ENCODE measurements around the gene CD44. TPM values are rescaled to one million over a fixed set of nuclear protein-coding genes. Genes with fewer than 3 reads are reported as not detected.

Gene CD44
- total RNA-seq, 1 experiment from 2014 or later: 6.1 TPM

DNA sequence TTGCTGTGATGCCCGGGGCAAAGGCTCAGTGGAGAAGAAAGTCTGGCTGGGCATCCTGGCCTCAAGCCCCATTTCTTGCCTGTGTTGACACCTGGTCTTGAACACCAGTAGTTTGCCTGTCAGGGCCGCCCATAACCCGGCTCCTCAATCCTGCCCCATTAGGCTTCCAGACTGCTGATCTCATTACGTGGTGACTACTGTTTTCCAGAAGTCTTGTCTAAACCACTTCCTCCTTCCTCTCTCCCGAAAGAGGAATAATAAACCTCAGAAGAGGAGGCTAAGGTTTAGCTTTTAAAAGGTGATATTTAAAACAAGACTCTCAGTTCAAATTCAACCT, 97.7 kb downstream of the CD44 start:
- no peaks in the 10 kb centered on the region for H3K27me3 ChIP-seq (ENCODE audit: insufficient read depth, low read length)
- H3K4ac ChIP-seq (ENCODE audit: low read depth, low read length): no peak overlapping the region
- no peak overlapping the region for H2AFZ ChIP-seq (ENCODE audit: low read length)
- H2BK12ac ChIP-seq (ENCODE audit: insufficient read length, low read depth, low read length): no peak overlapping the region
- no peak overlapping the region for H2BK120ac ChIP-seq (ENCODE audit: low read depth, low read length, poor library complexity, severe bottlenecking)
- no peaks in the 10 kb centered on the region for H3K79me2 ChIP-seq (ENCODE audit: insufficient read depth, low read length)
- H4K91ac ChIP-seq (ENCODE audit: insufficient read length, low read depth, low read length): no peak overlapping the region
- no peaks in the 10 kb centered on the region; a peak in 1 of 5 replicates for H3K9me3 Mint-ChIP-seq
- no peak overlapping the region for H3K4me3 Mint-ChIP-seq
- no peak overlapping the region for H3K23ac ChIP-seq (ENCODE audit: insufficient read length, low read depth, low read length)
- no CpG with 5 or more reads among the region's 5 CpGs for WGBS (ENCODE audit: extremely low coverage, insufficient read length, low lambda C conversion rate)
- no peak overlapping the region for H3K27ac Mint-ChIP-seq
- H3K4me1 Mint-ChIP-seq: peaks cover 14 to 17% of the 10 kb centered on the region in 2 experiments
- H2BK15ac ChIP-seq (ENCODE audit: low read depth, low read length): no peak overlapping the region
- H3K4me2 ChIP-seq (ENCODE audit: insufficient read depth, insufficient read length, low read length): no peak overlapping the region
- H3T11ph ChIP-seq (ENCODE audit: low read length): no peak overlapping the region
- no peaks in the 10 kb centered on the region; the same call in 1 of the 2 replicates for H3K27me3 Mint-ChIP-seq (ENCODE audit: low read depth)
- H3K14ac ChIP-seq (ENCODE audit: insufficient read depth, low read length): no peak overlapping the region
- H3K79me1 ChIP-seq (ENCODE audit: insufficient read depth, low read depth, low read length, poor library complexity, severe bottlenecking): no peaks in the 10 kb centered on the region
- H3K9me3 ChIP-seq (ENCODE audit: control insufficient read depth, low read depth, low read length): no peaks in the 10 kb centered on the region
- no peak overlapping the region for H3K56ac ChIP-seq (ENCODE audit: insufficient read length, low read depth, low read length)
- H3K23me2 ChIP-seq (ENCODE audit: insufficient read length, low read depth, low read length, poor library complexity, severe bottlenecking): no peaks in the 10 kb centered on the region
- H4K20me1 ChIP-seq (ENCODE audit: control insufficient read depth, insufficient read depth, insufficient read length): no peaks in the 10 kb centered on the region
- no peak overlapping the region for H3K27ac ChIP-seq (ENCODE audit: insufficient read length, low read depth, low read length)
- no peak overlapping the region for H2AK5ac ChIP-seq (ENCODE audit: insufficient read length, low read length)
- H2BK20ac ChIP-seq (ENCODE audit: low read depth, low read length, poor library complexity, severe bottlenecking): no peak overlapping the region
- no peak overlapping the region for H2BK5ac ChIP-seq (ENCODE audit: insufficient read length, low read length)
- H3K36me3 Mint-ChIP-seq (ENCODE audit: insufficient read depth in 1 of 3, low read depth in 3 of 3): 0 out of 7 replicates have a peak, but pooled peaks cover 0 to 4% (median 0%) of the 10 kb centered on the region in 3 experiments
- H3K4me1 ChIP-seq (ENCODE audit: insufficient read depth, low read length): peaks cover 1% of the 10 kb centered on the region; the same call in 1 of the 2 replicates
- H3K18ac ChIP-seq (ENCODE audit: insufficient read length, low read depth, low read length): no peak overlapping the region
- no peak overlapping the region for H4K8ac ChIP-seq (replicated peaks; ENCODE audit: insufficient read length, low read depth, low read length)
- TF ChIP-seq, protein P1, sequence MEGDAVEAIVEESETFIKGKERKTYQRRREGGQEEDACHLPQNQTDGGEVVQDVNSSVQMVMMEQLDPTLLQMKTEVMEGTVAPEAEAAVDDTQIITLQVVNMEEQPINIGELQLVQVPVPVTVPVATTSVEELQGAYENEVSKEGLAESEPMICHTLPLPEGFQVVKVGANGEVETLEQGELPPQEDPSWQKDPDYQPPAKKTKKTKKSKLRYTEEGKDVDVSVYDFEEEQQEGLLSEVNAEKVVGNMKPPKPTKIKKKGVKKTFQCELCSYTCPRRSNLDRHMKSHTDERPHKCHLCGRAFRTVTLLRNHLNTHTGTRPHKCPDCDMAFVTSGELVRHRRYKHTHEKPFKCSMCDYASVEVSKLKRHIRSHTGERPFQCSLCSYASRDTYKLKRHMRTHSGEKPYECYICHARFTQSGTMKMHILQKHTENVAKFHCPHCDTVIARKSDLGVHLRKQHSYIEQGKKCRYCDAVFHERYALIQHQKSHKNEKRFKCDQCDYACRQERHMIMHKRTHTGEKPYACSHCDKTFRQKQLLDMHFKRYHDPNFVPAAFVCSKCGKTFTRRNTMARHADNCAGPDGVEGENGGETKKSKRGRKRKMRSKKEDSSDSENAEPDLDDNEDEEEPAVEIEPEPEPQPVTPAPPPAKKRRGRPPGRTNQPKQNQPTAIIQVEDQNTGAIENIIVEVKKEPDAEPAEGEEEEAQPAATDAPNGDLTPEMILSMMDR (conservative IDR thresholded peaks at IDR 0.05): no peak
- no peak overlapping the region for H3K9ac ChIP-seq (ENCODE audit: extremely low read depth, insufficient read length, low read length)
- no peak for DNase-seq
- H4K5ac ChIP-seq (ENCODE audit: insufficient read length, low read depth, low read length): no peak overlapping the region
